HG03196 (cell line): ENCODE data around the gene LIN28A.

Source experiments
- ATAC-seq: cut with Tn5 transposase; IDR thresholded peaks from one replicate; pipeline ENCODE4 v1.9.1; 2021; ENCODE audit not compliant: unreplicated experiment

LIN28A gene

DNA sequence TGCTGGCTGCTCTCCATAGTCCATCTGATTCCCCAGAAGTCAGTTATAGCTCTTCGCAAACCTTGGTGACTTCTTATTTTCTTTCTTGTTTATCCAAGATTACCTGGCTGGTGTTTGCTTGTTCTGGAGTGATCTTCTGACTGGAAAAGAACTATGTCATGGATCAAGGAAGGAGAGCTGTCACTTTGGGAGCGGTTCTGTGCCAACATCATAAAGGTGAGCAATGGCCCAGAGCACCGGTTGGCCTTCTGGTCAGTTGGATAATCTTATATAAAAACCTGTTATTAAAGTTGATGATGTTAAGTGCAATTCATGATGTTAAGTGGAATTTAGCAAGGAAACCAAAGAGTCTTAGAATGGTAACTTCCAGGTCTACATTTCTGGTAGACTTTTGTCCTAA is 22.2 kb downstream of the LIN28A start:
- ATAC-seq = no peak

DNA sequence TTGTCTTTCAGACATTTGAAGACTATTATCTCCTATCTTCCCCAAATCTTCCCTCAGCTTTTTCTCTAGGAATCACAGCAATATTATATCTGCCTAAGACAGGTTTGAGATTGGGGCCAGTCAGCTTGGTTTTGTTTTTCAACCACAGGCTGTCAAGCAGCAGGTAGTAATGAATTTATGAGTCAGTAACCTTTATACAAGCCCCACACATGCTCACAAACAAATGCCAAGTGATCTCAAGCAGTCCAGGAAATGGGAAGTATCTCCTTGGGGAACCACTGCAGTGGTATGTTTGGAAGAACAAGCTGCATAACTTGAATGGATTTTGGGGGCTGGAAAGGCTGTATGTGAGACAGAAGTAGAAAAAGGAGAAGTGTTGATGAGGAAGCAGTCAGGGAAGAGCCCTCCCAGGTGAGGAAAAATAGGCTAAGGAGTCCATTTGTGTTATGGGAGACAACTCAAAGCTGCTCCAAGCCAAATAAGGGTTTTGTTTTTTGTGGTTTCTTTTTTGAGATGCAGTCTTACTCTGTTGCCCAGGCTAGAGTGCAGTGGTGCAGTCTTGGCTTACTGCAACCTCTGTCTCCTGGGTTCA is 23.6 kb downstream of the LIN28A start:
- no peak for ATAC-seq

DNA sequence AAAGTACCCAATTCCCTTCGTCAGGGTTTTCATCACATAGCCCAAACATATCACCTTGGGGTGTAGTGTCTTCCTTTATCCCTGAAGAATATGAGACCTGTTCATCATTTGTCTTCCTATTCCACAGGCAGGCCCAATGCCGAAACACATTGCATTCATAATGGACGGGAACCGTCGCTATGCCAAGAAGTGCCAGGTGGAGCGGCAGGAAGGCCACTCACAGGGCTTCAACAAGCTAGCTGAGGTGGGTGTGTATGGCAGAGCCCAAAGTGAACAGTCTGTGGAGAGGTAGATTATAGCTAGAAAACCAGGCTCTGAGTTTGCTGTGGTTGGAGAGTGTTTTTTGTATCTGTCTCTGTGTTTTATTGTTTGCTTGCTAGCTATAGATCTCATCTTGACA is 27.4 kb downstream of the LIN28A start:
- ATAC-seq = no peak

DNA sequence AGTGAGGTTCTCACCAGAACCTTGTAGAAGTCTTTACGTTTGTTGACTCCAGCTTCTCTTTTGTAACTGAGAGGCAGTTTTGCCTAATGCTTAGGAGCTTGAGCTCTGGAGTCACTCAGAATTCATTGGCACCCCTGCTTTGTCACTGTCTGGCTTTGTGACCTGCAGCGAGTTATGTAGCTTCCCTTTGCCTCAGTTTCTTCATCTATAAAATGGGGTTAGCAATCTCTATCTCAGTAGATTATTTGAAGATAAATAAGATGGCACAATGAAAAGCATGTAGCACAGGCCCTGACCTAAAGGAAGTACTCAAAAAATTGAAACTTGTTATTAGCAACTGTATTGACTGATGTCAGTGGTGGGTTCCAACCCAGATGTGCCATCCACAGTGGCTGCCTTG is 29.6 kb downstream of the LIN28A start:
- no peak for ATAC-seq

DNA sequence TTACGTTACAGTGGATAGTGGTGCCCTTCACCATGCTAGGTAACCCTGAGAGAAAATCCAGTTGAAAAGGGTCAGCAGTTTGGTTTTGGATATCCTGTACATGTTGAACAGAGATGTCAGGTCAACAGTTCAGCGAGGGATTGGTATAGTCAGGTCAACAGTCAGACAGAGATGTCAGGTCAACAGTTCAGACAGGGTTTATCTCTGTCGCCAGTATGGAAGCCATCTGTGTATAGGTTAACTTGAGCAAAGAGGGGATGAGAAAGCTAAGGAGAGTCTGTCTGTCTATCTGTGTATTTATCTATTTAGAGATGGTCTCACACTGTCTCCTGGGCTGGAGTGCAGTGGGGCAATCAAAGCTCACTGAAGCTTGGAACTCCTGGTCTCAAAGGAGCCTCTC is 39.3 kb downstream of the LIN28A start:
- no peak for ATAC-seq

DNA sequence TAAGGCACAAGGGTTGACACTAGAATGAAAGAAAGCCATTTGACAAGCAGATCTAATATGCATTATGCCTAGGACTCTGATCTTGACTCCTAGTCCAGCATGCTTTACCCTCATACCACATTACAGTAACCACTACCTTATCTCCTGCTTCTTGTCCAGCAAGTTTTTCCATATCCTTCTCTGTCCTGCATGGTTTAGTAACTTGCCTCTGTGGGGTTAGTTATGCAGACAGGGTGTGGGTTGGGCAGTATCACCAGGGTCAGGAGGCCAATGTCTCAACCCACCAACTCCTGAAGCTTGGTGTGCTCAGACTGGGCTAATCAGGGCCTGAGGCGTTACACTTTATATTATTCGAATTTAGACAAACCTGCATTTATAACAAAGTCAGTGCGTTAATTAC is 40.3 kb downstream of the LIN28A start:
- no peak for ATAC-seq

DNA sequence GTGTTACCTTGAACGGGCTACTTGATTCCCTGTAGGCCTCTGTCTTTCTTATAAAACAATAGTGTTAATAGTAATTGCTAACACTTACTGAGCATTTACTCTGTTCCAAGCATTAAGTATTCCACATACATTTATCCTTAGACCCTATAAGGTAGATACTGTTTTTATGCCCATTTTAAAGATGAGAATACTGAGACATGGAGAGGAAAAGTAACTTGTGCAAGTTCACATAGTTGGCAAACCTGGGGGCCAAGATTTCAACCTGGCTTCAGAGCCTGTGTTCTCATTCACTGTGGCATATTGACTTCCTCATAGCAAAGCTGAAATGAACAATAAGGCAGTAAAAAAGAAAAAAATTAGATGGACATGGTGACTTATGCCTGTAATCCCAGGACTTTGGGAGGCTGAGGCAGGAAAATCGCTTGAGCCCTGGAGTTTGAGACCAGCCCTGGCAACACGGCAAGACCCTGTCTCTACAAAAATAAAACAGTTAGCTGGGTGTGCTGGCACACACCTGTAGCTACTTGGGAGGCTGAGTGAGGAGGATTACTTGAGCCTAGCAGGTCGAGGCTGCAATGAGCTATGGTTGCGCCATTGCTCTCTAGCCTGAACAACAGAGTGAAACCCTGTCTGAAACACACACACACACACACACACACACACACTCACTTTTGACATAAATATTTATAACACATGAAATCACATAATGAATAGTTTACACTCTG is 42.0 kb downstream of the LIN28A start:
- no peak for ATAC-seq

DNA sequence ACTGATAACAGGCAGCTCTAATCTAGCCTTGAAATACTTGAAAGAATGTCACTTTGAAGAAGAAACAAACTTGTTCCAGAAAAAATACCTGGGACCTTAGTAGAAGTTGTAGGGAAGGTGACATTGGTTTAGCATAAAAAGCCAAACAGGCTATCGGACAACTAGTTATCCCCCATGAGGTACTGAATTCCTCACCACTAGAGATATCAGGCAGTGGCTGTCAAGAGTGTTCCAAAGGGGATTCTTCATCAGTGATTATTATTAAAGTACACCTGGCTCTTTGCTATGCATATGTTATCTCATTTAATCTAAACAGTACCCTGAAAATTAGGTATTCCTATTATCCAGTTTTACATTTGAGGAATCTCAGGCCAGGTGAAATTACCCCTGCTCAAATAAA is 48.5 kb downstream of the LIN28A start:
- ATAC-seq = no peak

DNA sequence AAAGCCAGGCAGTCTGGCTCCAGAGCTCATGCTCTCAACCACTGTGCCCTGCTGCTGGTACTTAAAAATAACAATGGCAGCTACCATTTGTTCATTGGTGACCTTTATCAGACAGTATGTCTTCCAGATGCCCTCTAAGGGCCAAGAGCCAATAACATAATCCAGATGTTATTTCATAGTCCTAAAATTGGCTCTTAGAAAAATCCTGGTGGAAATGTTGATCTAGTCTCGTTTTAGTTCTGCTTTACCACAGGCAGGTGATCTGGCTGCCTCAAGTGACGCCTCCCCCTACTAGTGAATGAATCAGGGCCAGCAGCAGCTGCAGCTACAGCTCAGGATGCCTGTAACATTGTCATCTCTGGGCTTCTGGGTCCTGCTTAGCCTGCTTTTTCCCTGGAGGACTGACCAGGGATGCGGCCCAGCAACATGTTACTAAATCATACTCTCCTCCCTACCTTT is 49.0 kb downstream of the LIN28A start:
- no peak for ATAC-seq

DNA sequence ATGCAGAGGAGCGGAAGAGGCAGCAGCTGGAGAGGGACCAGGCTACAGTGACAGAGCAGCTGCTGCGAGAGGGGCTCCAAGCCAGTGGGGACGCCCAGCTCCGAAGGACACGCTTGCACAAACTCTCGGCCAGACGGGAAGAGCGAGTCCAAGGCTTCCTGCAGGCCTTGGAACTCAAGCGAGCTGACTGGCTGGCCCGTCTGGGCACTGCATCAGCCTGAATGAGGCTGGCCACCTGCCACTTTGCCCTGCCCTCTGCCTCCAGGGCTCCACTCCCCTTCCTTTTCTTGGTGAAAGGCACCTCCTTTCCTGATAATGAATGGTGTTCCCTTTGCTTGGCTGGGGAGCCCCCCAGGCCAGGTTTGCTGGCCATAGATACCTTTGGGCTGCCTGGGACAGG is 58.3 kb downstream of the LIN28A start:
- no peak for ATAC-seq

DNA sequence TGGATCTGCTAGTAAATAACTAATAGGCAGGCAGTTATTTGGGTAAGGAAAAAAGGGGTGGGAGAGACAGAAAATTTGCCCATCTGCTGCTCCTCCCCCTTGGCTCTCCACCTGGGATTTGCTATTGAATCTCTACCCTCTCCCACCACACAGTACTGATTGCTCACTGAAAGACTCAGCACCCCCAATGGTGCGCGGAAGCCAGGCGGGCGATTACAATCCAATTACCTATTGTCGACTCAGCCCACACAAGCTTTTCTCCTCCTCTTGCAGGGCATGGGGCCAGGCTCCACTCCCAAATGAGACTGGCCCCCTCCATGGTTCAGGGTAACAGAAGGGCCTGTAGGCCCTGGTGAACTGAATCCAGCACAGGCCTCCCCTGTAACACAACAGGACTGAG is 58.9 kb downstream of the LIN28A start:
- no peak for ATAC-seq

DNA sequence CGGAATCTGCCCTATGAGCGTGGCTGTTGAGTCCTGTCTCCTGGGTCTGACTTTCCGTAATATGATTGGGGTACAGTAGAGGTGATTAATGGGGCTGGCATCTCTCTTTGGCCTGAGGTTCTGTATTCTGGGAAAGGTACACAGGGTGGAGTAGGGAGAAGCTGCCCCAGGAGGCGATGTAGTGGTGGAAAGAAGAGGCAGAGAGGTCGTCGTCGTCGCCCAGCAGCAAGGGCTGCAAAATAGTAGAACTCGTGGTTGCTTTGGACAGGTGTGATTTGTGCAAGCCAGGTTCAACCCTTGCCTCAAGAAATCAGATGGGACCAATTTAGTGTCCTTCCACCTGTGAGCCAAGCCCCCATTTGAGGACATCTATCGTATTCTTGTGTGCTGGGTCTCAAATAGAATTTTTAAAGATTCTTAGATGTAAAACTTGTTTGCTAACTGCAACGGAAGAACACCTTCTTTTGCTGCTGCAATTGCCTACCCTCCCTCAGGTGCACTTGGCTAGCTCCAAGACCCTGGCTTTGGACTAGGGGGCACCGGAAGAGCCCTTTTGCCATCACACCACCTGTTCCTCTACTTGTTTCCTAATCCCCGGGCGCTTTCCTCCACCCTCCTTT is 60.4 kb downstream of the LIN28A start:
- ATAC-seq = no peak

DNA sequence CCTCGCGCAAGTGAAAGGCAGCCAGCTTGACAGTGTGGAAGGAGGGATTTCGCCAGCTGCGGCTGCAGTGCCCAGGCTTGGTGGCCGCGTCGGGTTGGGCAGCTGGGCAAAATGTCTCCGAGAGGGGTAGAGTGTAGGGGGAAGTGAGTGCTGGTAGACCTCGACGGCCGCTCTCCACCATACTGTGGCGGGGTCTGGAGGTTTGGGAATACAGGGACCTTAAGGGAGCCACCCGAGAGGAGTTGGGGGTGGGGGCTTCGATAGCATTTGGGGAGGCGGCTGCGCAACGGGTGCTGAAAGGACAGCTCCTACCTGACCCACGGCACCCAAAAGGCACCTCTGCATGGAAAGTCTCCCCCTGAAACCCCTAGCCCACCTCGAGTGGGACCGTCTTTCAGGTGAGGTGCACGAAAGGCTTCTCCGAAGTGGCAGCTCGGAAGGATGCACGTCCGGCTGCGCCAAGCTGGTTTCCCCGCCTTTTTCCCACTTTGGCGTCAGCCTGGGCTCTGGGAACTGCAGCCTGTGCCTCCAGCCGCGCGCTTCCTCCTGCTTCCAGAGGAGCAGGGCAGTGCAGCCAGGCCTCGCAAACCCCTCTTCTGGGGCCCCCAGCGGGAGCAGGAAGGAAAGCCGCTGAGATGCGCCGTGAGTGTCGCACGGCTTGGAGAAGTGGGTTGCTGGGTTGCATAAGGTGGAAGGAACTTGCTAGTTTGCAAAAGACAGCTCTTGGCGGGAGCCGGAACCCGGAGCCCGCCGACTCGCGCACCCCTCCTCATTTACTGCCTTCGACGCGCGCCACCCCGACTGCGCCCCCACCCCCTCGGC is 61.1 kb downstream of the LIN28A start:
- ATAC-seq = peak; percentile 11

DNA sequence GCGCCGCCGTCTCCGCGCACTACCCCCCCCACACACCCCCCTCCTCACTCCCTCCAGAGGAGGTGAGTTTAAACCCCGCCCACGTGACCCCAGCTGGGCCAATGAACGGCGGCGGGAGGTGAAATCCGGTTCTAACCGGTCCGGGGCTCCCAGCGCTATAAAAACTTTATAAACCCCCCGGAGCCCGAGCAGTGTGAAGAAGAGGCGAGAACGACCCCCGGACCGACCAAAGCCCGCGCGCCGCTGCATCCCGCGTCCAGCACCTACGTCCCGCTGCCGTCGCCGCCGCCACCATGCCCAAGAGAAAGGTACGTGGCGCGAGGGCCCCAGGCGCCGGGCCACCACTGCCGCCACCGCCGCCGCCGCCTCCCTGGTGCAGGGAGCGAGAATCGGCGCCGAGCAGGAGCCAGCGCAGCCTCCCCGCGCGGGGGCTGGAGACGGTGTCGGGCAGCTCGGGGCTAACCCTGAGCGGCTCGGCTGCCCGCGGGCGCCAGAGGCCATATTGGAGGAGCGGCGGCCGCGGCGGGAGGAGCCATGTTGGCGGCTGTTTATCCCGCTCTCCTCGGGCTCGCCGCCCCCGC is 61.8 kb downstream of the LIN28A start, which contains the start of gene HMGN2:
Gene HMGN2, plus strand, starts transcription at position 121 of the 581 bp plus-strand sequence. Its CDS starts 173 bp downstream, at position 294.
- ATAC-seq = peak; percentile 53

DNA sequence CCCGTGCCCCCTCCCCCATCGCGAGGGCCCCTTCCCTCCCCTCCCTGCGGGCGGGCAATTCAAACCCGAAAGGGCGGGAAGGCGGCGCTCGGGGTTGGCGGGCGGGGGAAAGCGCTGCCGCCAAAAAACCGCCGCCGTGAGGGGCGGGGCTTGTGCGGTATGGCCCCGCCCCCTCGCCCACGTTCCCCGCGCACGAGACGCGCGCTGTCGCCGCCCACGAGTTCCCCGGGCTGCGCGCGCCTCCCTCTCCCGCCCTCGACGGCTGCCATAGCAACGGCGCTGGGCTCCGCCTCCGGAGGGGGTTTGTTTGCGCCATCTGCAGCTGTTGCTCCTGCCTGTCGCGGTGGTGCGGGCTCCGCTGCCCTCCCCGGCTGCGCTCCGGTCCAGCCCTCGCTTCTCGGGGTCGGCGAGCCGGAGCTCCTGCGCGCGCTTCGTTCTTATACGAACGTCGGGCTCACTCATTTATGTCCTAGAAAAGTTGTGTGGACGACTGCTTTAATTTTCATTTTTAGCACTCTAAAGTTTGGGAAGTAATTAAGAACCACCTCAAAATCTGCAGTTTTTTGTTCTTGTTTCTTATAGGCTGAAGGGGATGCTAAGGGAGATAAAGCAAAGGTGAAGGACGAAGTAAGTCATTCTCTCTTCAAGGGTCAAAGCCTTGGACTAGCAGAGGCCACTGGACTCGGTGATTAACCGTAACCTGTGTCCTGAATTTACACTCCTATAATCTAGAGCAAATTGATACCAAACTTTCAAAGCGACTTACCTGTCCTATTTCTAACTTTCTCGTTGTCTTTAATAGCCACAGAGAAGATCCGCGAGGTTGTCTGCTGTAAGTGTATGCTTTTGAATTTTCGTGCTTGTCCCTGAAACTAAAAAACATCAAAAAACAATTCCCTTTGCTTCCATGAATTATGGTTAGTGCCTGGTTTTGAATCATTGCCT is 62.6 kb downstream of the LIN28A start:
- peak; percentile 72 for ATAC-seq

DNA sequence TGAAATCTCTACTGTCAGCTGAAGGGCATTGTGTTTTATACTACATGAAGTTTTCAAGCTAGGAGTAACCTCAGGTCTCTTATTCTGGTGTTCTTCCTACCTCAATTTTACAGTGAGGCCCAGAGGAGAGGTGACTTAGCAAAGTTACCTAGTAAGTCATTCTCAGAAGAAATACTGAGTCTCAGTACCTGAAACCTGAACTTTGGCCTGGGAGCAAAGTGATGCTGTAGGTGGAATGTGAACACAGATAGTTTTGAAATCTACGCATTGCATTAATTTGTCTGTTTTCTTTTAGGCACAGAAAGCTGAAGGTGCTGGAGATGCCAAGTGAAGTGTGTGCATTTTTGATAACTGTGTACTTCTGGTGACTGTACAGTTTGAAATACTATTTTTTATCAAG is 64.2 kb downstream of the LIN28A start:
- ATAC-seq = no peak

DNA sequence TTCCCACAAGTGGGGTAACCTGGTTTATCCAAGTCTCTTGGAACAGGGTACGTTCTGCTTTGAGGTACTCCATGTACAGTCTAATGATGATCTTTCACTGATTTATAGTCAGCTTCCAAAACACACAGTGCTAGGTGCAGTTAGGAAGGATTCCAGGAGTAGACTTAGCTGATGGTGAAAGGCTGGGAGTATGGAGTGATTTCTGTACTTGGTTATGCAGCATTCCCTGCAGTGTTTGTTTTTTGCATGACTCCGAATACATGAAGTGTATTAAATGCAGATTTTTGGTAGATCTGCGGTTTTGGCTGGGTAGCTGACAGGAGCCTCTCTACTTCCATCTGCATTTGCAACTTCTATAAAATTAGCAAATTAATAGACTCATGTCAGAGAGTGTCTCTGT is 65.4 kb downstream of the LIN28A start:
- ATAC-seq = no peak

DNA sequence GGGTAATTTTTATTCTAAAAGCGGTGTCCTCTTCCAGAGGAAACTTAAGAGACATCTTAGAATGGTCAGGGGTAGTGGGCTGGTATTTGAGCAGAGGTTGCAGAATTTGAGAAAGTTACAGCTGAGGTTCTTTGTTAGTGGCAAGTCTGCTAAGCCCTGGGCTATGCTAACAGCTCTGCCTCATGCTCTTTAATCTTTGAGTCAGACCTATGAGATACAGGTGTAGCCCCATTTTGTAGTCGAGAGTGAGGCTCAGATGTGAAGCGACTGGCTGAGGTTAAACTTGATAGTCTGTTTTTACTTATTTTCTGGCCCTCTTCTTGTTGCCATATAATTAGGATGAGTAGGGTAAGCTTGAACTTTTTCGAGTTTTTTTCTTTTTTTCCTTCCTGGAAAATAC is 66.3 kb downstream of the LIN28A start:
- no peak for ATAC-seq

DNA sequence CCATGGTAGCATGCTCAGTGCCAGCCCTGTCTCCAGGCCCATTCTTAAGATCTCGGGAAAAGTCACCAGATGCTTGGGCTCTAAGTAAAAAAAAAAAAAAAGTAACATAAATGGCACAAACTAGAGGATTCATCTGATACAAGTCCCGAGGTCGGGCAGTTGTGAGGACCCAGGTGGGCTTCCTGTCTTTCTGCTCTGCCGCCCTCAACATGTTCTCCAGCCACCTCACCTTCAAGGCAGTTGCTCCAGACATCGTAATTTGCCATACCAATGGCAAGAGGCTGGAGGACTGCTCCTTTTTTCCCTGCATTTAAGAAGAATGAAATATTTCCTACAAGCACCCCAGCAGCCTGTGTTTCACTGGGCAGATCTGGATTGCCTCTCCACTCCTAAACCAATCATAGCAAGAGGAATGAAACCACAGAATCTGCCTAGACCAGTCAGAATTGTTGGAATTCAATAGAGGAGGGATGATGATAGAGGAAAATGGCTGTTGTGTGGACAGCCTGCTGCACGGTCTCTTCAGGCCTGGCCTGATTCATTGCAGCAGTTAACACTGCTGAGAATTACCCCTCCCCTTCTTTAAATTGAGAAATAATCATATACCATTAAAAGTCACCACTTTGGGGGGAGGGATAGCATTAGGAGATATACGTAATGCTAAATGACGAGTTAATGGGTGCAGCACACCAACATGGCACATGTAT is 67.0 kb downstream of the LIN28A start:
- no peak for ATAC-seq
